GM12878 (cell line): ENCODE data around the gene CALML4. TPM values are rescaled to one million over a fixed set of nuclear protein-coding genes. Genes with fewer than 3 reads are reported as not detected.

Source experiments
- ATAC-seq: fragments of 200-7000 bp; cut with Tn5 transposase; 3 replicates; pipeline ENCODE4 v1.9.1; 2020; ENCODE audit warnings: mild to moderate bottlenecking, moderate library complexity
- BruUV-seq: library from RNA; stranded (reverse); fragments of 400-500 nt; replicated peaks from 2 replicates; lab custom pipeline; 2021; lab: Mats Ljungman, UMichigan
- CTCF ChIA-PET: fragments of 300-600 bp; sonication (Branson Sonifier 250); formaldehyde crosslinking; extraction: SDS; loops from one replicate; lab custom pipeline; 2021; ENCODE audit warnings: inconsistent platforms; lab: Yijun Ruan, JAX
- POLR2A ChIA-PET: fragments of 350-600 bp; formaldehyde crosslinking; extraction: SDS; loops from one replicate; lab custom pipeline; 2021; ENCODE audit warnings: inconsistent platforms; lab: Charles Lee
- RAD21 ChIA-PET: fragments of 300-600 bp; sonication (Branson Sonifier 250); formaldehyde crosslinking; loops from one replicate; lab custom pipeline; 2023; ENCODE audit warnings: antibody characterized with exemption; ENCODE audit not compliant: unreplicated experiment; lab: Charles Lee
- SMC1A ChIA-PET: fragments of 300-600 bp; sonication (Branson Sonifier 250); formaldehyde crosslinking; loops from one replicate; lab custom pipeline; 2023; ENCODE audit not compliant: unreplicated experiment, uncharacterized antibody; lab: Charles Lee
- DNase-seq: peaks from one replicate; pipeline ENCODE4 v3.0.0-alpha.2; 2011; ENCODE audit warnings: low read depth, low spot score
- FAIRE-seq: peaks from 3 replicates; lab custom pipeline; 2011; peaks lifted over from hg19 to GRCh38; lab: Jason Lieb, UNC
- H2AFZ ChIP-seq: 2 replicates; pipeline ENCODE4 v1.6.0; 2011; ENCODE audit warnings: low read depth, low read length, control low read depth; ENCODE audit not compliant: control insufficient read depth
- H3K27ac ChIP-seq: 2 replicates; pipeline ENCODE4 v1.5.1; 2011; ENCODE audit warnings: control low read depth; ENCODE audit not compliant: control insufficient read depth, insufficient read depth
- H3K27me3 ChIP-seq, 2 experiments: replicated peaks in 1 of 2; 2 replicates each; pipeline versions ENCODE4 v1.6.0 to v1.6.1; 2011; ENCODE audit warnings: low read length in 1 of 2; ENCODE audit not compliant: control insufficient read depth in 2 of 2, insufficient read depth in 2 of 2
- H3K36me3 ChIP-seq, 2 experiments: 2 replicates each; pipeline ENCODE4 v1.5.1; 2011; ENCODE audit warnings: low read length in 1 of 2; ENCODE audit not compliant: control insufficient read depth in 2 of 2, insufficient read depth in 2 of 2
- H3K4me1 ChIP-seq: 2 replicates; pipeline ENCODE4 v1.6.1; 2011; ENCODE audit warnings: mild to moderate bottlenecking, low read length, moderate library complexity, mixed read lengths; ENCODE audit not compliant: control insufficient read depth, insufficient read depth
- H3K4me2 ChIP-seq: 2 replicates; pipeline ENCODE4 v1.6.0; 2011; ENCODE audit warnings: control low read depth; ENCODE audit not compliant: control insufficient read depth, insufficient read depth
- H3K4me3 ChIP-seq: fragments of 200-600 bp; sonication (generic); 2 replicates; pipeline ENCODE4 v1.5.1; 2016
- H3K79me2 ChIP-seq: 2 replicates; pipeline ENCODE4 v1.6.0; 2011; ENCODE audit warnings: low read length; ENCODE audit not compliant: control insufficient read depth, insufficient read depth
- H3K9ac ChIP-seq: 2 replicates; pipeline ENCODE4 v1.8.0; 2011; ENCODE audit warnings: low read length, control low read depth, mixed read lengths; ENCODE audit not compliant: control insufficient read depth, insufficient read depth
- H3K9me3 ChIP-seq: replicated peaks from 3 replicates; pipeline ENCODE4 v1.5.1; 2011; ENCODE audit warnings: mild to moderate bottlenecking, low read length; ENCODE audit not compliant: control insufficient read depth, insufficient read depth
- H4K20me1 ChIP-seq: 2 replicates; pipeline ENCODE4 v1.6.0; 2011; ENCODE audit not compliant: control insufficient read depth, insufficient read depth
- PKNOX1 ChIP-seq: fragments of 450-650 bp; IDR thresholded peaks from 2 replicates; pipeline ENCODE4 v1.6.1; 2016; ENCODE audit warnings: mild to moderate bottlenecking
- POLR2A ChIP-seq: IDR thresholded peaks from 2 replicates; pipeline ENCODE4 v1.6.1; 2011; ENCODE audit warnings: low read depth, mild to moderate bottlenecking, low read length
- POLR2AphosphoS5 ChIP-seq: IDR thresholded peaks from 2 replicates; pipeline ENCODE4 v1.6.1; 2011; ENCODE audit warnings: mild to moderate bottlenecking, low read length, inconsistent platforms
- SUPT20H ChIP-seq: IDR thresholded peaks from 2 replicates; pipeline ENCODE4 v1.6.1; 2011; ENCODE audit warnings: low read depth, mild to moderate bottlenecking, low read length, moderate library complexity, borderline replicate concordance; ENCODE audit not compliant: control insufficient read depth
- WGBS: methylation state at CpG from one replicate; pipeline ENCODE4 v1.1.6; 2016; ENCODE audit warnings: low lambda C conversion rate; ENCODE audit not compliant: insufficient replicate concordance, insufficient coverage; ENCODE audit errors: missing lambda C conversion rate; 5-methylcytosine and 5-hydroxymethylcytosine counted together
- in situ Hi-C: fragments of 300-500 bp; cut with MboI; formaldehyde crosslinking; loops from 9 replicates; pipeline ENCODE4 v1.14.3; 2018; ENCODE audit warnings: mixed read lengths
- intact Hi-C: fragments of 100-400 bp; cut with micrococcal nuclease; formaldehyde crosslinking; loops from one replicate; pipeline ENCODE4 v1.14.2; 2022; ENCODE audit not compliant: unreplicated experiment
- polyA plus RNA-seq, 11 experiments: library from polyadenylated mRNA; depleted of rRNA in 4 of 11; unstranded in 6 of 11; stranded (reverse) in 5 of 11; fragments of >200 nt; fragmentation: Nextera tagmentation in 4 of 11; fragmentation: Illumina TruSeq in 1 of 11; extraction: Ambion mirVana in 4 of 11; extraction: Trizol in 1 of 11; gene quantifications; 1 replicate in 1 of 11; 2 replicates in 10 of 11; pipeline versions ENCODE4 v1.2.1 to v1.2.3, GENCODE V29; 2011 to 2016; ENCODE audit warnings: inconsistent platforms in 2 of 11, missing spikeins in 2 of 11, low read depth in 1 of 11
- total RNA-seq, 4 experiments: library from RNA; depleted of rRNA in 3 of 4; stranded (reverse); fragments of >200 nt in 3 of 4; fragmentation: Illumina TruSeq in 1 of 4; extraction: Trizol in 1 of 4; gene quantifications; 2 replicates each; pipeline versions ENCODE4 v1.2.1 to v1.2.3, GENCODE V29; 2013 to 2021

Gene CALML4
- total and polyA plus RNA-seq, 10 of the 15 experiments (the other 5 are each of a cell fraction or from before 2014, with no cell fraction given), result 1.7 to 15.9 (median 5.1) TPM

DNA sequence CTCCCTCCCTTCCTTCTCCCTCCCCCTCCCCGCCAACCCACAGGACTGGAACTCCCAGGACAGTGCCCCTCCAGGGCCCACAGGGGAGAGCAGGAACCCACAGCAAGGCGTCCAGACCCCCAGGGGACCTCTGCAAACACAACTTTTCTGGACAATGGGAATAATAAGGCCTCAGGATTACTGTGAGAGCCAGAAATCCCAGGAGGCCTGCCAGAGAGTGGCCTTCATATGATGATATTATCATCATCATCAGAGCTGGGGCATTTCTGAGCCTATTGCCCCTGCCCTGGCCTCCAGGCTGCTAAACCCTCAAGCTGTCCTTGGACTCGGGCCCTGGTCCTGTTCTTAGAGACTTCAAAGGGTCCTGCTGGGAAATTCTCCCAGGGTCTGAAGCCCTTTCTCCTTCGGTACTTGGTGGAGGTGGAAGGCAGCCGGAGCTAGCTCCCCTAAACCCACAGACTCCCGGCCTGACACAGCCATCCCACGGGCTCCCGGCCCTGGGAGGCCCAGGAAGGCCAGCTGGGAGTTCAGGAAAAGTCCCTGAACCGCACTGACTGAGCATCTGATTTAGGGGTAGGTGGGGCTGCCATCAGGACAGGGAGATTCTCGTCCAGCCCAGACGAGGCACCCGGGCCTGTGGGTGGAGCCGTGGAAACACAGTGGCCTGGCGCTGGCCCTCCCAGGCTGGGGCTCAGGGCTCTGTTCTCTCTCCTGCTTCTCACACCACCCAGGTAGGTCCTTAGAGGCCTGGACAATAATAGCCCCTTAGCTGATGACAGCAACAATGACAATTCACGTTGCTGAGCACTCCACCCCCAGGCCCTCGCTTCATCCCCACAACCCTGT, 4.9 kb downstream of the CALML4 start:
- Histone ChIP-seq H3K4me2 (no peak overlapping the region), H3K9me3 (no peaks in the 10 kb centered on the region), H4K20me1 (no peaks in the 10 kb centered on the region), H3K4me3 (no peak overlapping the region), H2AFZ (no peak overlapping the region), H3K27me3 (no peaks in the 10 kb centered on the region), H3K4me1 (no peaks in the 10 kb centered on the region), H3K36me3 (no peaks in the 10 kb centered on the region; a peak in 3 of 4 replicates), H3K27ac (no peak overlapping the region), H3K79me2 (no peaks in the 10 kb centered on the region), H3K9ac (no peak overlapping the region)
- POLR2A ChIA-PET, result no interaction called here
- in situ Hi-C loops (no loop called here), intact Hi-C loops (no loop called here)
- no TSS peak for BruUV-seq
- WGBS, result 63% methylated on average over 16 of the region's 16 CpGs
- SMC1A ChIA-PET, result no interaction called here
- FAIRE-seq (no peak), ATAC-seq (peak; percentile 6; the same call in 2 of the 3 replicates), DNase-seq (no peak)
- TF ChIP-seq POLR2A, result peak; percentile 9; the same call in 1 of the 2 replicates
- TF ChIP-seq POLR2AphosphoS5, result peak; percentile 63; the same call in 1 of the 2 replicates
- no peak for TF ChIP-seq SUPT20H
- CTCF ChIA-PET, result no interaction called here
- RAD21 ChIA-PET, result no interaction called here

DNA sequence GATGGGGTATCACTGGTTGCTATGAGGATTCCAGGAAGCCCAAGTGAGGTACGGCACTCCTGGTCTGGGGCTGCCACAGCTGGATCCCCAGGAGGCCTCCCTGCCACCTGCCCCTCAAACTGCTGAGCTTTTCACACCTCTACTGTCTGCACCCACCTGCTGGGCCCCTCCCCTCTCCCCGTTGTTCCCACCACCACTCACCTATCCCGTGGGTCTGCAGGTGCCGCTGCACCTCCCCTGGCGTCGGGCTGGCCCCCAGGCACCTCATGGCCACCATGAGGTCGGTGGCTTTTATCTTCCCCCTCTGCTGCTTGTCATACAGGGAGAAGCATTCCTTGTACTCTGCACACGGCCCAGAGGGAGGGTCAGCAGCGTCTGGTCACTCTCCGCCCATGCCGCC, 5.8 kb downstream of the CALML4 start:
- no peaks in the 10 kb centered on the region for H4K20me1 ChIP-seq
- POLR2A ChIA-PET, result interaction anchor here (0.5 kb wide), 1 partner anchor 1084 kb away, joined by 3 read pairs; no protein-coding TSS in a partner anchor
- no TSS peak for BruUV-seq

More for the DNA sequence above, 5.8 kb downstream of the CALML4 start:
- ChIA-PET CTCF (interaction anchor here (1.0 kb wide), 1 partner anchor 105 kb away, joined by 3 read pairs; no protein-coding TSS in a partner anchor), SMC1A (interaction anchor here (0.7 to 1.1 kb wide), 2 partner anchors 8 to 44 kb away, joined by 3 to 4 read pairs; no protein-coding TSS in a partner anchor), RAD21 (no interaction called here)
- no peak; the same call in 2 of the 3 replicates for ATAC-seq
- Histone ChIP-seq H3K9ac (no peak overlapping the region), H3K79me2 (no peaks in the 10 kb centered on the region), H3K27me3 (no peaks in the 10 kb centered on the region), H3K9me3 (no peaks in the 10 kb centered on the region), H3K4me2 (no peak overlapping the region), H3K27ac (no peak overlapping the region), H2AFZ (no peak overlapping the region), H3K4me3 (no peak overlapping the region), H3K36me3 (peaks cover 0 to 3% of the 10 kb centered on the region in 2 experiments; a peak in 3 of 4 replicates), H3K4me1 (no peaks in the 10 kb centered on the region)
- TF ChIP-seq PKNOX1 (no peak), POLR2AphosphoS5 (0 out of 2 replicates have a peak, but pooled peaks have one; percentile 50), POLR2A (peak; percentile 68; the same call in 1 of the 2 replicates)
- FAIRE-seq, result no peak
- intact Hi-C loops (no loop called here), in situ Hi-C loops (no loop called here)
- 76% methylated on average over 11 of the region's 11 CpGs for WGBS
- DNase-seq, result no peak
